GM23338 (cell line): Measurements from ENCODE around the gene CSN3. TPM values are rescaled to one million over a fixed set of nuclear protein-coding genes. Genes with fewer than 3 reads are reported as not detected.

Experiments used
- ATAC-seq: fragments of 200-7000 bp; cut with Tn5 transposase; 3 replicates; pipeline ENCODE4 v1.9.1; 2020
- DNase-seq: peaks from one replicate; pipeline ENCODE4 v3.0.0-alpha.2; 2015; ENCODE audit warnings: low spot score
- H2AFZ ChIP-seq: fragments of 200-600 bp; sonication (generic); 2 replicates; pipeline ENCODE4 v1.8.0; 2016; ENCODE audit warnings: antibody characterized with exemption, mild to moderate bottlenecking, moderate library complexity
- H3F3A ChIP-seq: fragments of 200-600 bp; sonication (generic); replicated peaks from 2 replicates; pipeline ENCODE4 v1.8.0; 2017; ENCODE audit warnings: antibody characterized with exemption, mixed run types, low read depth
- H3K27ac ChIP-seq: fragments of 200-600 bp; sonication (generic); 2 replicates; pipeline ENCODE4 v1.6.1; 2016; ENCODE audit warnings: low read depth
- H3K27me3 ChIP-seq: fragments of 200-600 bp; sonication (generic); 2 replicates; pipeline ENCODE4 v1.8.0; 2016; ENCODE audit warnings: mild to moderate bottlenecking, mixed run types, moderate library complexity; ENCODE audit not compliant: insufficient read depth
- H3K36me3 ChIP-seq: fragments of 200-600 bp; sonication (generic); 2 replicates; pipeline ENCODE4 v1.8.0; 2016; ENCODE audit warnings: mild to moderate bottlenecking; ENCODE audit not compliant: insufficient read depth
- H3K4me1 ChIP-seq: fragments of 200-600 bp; sonication (generic); 2 replicates; pipeline ENCODE4 v1.8.0; 2016; ENCODE audit warnings: mild to moderate bottlenecking, moderate library complexity; ENCODE audit not compliant: insufficient read depth
- H3K4me2 ChIP-seq: fragments of 200-600 bp; sonication (generic); 2 replicates; pipeline ENCODE4 v1.7.1; 2017; ENCODE audit warnings: mixed run types
- H3K4me3 ChIP-seq: fragments of 200-600 bp; sonication (generic); 2 replicates; pipeline ENCODE4 v1.6.1; 2016; ENCODE audit warnings: mixed run types
- H3K79me2 ChIP-seq: fragments of 200-600 bp; sonication (generic); replicated peaks from 2 replicates; pipeline ENCODE4 v1.8.0; 2017; ENCODE audit warnings: mild to moderate bottlenecking; ENCODE audit not compliant: insufficient read depth
- H3K9me2 ChIP-seq: fragments of 200-600 bp; sonication (generic); 2 replicates; pipeline ENCODE4 v1.8.0; 2017; ENCODE audit not compliant: insufficient read depth
- H4K20me1 ChIP-seq: fragments of 200-600 bp; sonication (generic); replicated peaks from 2 replicates; pipeline ENCODE4 v1.8.0; 2017; ENCODE audit warnings: mild to moderate bottlenecking; ENCODE audit not compliant: insufficient read depth
- H3K27ac Mint-ChIP-seq: 2 replicates; pipeline ENCODE4 v1.8.0; 2020; ENCODE audit warnings: inconsistent platforms, mild to moderate bottlenecking, moderate library complexity, mixed read lengths
- H3K27me3 Mint-ChIP-seq: 3 replicates; pipeline ENCODE4 v1.8.0; 2022; ENCODE audit warnings: low read depth, mild to moderate bottlenecking, moderate library complexity, mixed read lengths, inconsistent platforms; ENCODE audit not compliant: insufficient read depth, poor library complexity
- H3K36me3 Mint-ChIP-seq: 3 replicates; pipeline ENCODE4 v1.8.0; 2021; ENCODE audit warnings: low read depth, mild to moderate bottlenecking, inconsistent platforms, moderate library complexity, mixed read lengths
- H3K4me1 Mint-ChIP-seq: 3 replicates; pipeline ENCODE4 v1.8.0; 2020; ENCODE audit warnings: mild to moderate bottlenecking, inconsistent platforms, mixed read lengths
- H3K4me3 Mint-ChIP-seq: 3 replicates; pipeline ENCODE4 v1.8.0; 2021; ENCODE audit warnings: moderate library complexity, mild to moderate bottlenecking, inconsistent platforms, mixed read lengths
- H3K9me3 Mint-ChIP-seq: 3 replicates; pipeline ENCODE4 v1.8.0; 2020; ENCODE audit warnings: moderate library complexity, mild to moderate bottlenecking, inconsistent platforms, mixed read lengths
- CREB1 ChIP-seq: fragments of 250-450 bp; sonication (Bioruptor Pico); IDR thresholded peaks from 2 replicates; pipeline ENCODE4 v1.5.0; 2020; ENCODE audit warnings: low read depth, mild to moderate bottlenecking, moderate library complexity
- EZH2 ChIP-seq: fragments of 200-600 bp; sonication (generic); IDR thresholded peaks from one replicate; pipeline ENCODE4 v1.8.0; 2017; ENCODE audit warnings: antibody characterized with exemption, mild to moderate bottlenecking, low read depth; ENCODE audit not compliant: unreplicated experiment
- EZH2phosphoT487 ChIP-seq: fragments of 200-600 bp; sonication (generic); IDR thresholded peaks from one replicate; pipeline ENCODE4 v1.8.1; 2018; ENCODE audit warnings: antibody characterized with exemption; ENCODE audit not compliant: unreplicated experiment
- JUNB ChIP-seq: IDR thresholded peaks from one replicate; pipeline ENCODE4 v1.6.1; 2016; ENCODE audit warnings: antibody characterized with exemption; ENCODE audit not compliant: unreplicated experiment
- NANOG ChIP-seq: IDR thresholded peaks from 2 replicates; pipeline ENCODE4 v1.6.1; 2016; ENCODE audit warnings: antibody characterized with exemption, borderline replicate concordance
- STAT1 ChIP-seq: IDR thresholded peaks from one replicate; pipeline ENCODE4 v1.6.1; 2016; ENCODE audit warnings: antibody characterized with exemption; ENCODE audit not compliant: unreplicated experiment
- ZNF114 ChIP-seq: fragments of 250-450 bp; sonication (Bioruptor Pico); IDR thresholded peaks from 2 replicates; pipeline ENCODE4 v1.5.0; 2020; ENCODE audit warnings: mild to moderate bottlenecking, moderate library complexity
- polyA plus RNA-seq: library from polyadenylated mRNA; unstranded; fragments of >200 nt; fragmentation: Nextera tagmentation; extraction: Ambion mirVana; gene quantifications from 2 replicates; pipeline ENCODE4 v1.2.1, GENCODE V29; 2016
- total RNA-seq: library from RNA; depleted of rRNA; stranded (reverse); fragments of >200 nt; shearing (Covaris generic); gene quantifications from 2 replicates; pipeline ENCODE4 v1.2.3, GENCODE V29; 2014
- TF ChIP-seq, protein P1 (sequence below), 2 experiments: fragments of 200-600 bp in 1 of 2; sonication (generic) in 1 of 2; conservative IDR thresholded peaks; 2 replicates each; pipeline versions ENCODE4 v1.5.1 to v1.6.1; 2016 to 2017; ENCODE audit warnings: antibody characterized with exemption in 2 of 2, low read depth in 2 of 2, mild to moderate bottlenecking in 2 of 2, moderate library complexity in 1 of 2
- TF ChIP-seq, protein P2 (sequence below): IDR thresholded peaks from one replicate; pipeline ENCODE4 v1.6.1; 2018; ENCODE audit warnings: antibody characterized with exemption; ENCODE audit not compliant: unreplicated experiment

Gene CSN3
- total and polyA plus RNA-seq, 2 experiments from 2014 or later = not detected

DNA sequence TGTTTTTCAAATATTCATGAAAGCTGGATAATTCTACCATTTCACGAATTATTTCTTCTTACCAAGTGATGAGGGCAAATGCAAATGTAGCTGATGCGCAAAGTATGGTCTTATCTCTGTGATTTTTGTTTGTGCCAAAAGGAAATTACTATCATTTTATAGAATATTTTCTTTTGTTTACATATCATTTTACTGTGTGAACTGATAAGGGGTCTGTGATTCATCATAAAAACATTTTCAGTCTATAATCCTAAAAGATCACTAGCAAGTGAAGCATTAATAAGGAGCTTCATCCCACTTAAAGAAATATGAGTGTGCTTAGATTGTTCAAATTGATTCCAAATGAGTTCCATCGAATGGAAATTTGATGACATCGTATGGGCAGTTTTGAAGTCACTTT lies 694 bp downstream of the CSN3 start (continued):
- TF ChIP-seq, protein P1, sequence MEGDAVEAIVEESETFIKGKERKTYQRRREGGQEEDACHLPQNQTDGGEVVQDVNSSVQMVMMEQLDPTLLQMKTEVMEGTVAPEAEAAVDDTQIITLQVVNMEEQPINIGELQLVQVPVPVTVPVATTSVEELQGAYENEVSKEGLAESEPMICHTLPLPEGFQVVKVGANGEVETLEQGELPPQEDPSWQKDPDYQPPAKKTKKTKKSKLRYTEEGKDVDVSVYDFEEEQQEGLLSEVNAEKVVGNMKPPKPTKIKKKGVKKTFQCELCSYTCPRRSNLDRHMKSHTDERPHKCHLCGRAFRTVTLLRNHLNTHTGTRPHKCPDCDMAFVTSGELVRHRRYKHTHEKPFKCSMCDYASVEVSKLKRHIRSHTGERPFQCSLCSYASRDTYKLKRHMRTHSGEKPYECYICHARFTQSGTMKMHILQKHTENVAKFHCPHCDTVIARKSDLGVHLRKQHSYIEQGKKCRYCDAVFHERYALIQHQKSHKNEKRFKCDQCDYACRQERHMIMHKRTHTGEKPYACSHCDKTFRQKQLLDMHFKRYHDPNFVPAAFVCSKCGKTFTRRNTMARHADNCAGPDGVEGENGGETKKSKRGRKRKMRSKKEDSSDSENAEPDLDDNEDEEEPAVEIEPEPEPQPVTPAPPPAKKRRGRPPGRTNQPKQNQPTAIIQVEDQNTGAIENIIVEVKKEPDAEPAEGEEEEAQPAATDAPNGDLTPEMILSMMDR (conservative IDR thresholded peaks at IDR 0.05; ENCODE audit: low read depth in 2 of 2) = no peak
- TF ChIP-seq ZNF114 (CRISPR knock-in tag) (no peak), JUNB (no peak), NANOG (no peak), EZH2 (no peak), EZH2phosphoT487 (no peak), STAT1 (no peak), CREB1 (CRISPR knock-in tag) (no peak)
- TF ChIP-seq, protein P2, sequence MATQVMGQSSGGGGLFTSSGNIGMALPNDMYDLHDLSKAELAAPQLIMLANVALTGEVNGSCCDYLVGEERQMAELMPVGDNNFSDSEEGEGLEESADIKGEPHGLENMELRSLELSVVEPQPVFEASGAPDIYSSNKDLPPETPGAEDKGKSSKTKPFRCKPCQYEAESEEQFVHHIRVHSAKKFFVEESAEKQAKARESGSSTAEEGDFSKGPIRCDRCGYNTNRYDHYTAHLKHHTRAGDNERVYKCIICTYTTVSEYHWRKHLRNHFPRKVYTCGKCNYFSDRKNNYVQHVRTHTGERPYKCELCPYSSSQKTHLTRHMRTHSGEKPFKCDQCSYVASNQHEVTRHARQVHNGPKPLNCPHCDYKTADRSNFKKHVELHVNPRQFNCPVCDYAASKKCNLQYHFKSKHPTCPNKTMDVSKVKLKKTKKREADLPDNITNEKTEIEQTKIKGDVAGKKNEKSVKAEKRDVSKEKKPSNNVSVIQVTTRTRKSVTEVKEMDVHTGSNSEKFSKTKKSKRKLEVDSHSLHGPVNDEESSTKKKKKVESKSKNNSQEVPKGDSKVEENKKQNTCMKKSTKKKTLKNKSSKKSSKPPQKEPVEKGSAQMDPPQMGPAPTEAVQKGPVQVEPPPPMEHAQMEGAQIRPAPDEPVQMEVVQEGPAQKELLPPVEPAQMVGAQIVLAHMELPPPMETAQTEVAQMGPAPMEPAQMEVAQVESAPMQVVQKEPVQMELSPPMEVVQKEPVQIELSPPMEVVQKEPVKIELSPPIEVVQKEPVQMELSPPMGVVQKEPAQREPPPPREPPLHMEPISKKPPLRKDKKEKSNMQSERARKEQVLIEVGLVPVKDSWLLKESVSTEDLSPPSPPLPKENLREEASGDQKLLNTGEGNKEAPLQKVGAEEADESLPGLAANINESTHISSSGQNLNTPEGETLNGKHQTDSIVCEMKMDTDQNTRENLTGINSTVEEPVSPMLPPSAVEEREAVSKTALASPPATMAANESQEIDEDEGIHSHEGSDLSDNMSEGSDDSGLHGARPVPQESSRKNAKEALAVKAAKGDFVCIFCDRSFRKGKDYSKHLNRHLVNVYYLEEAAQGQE = no peak

DNA sequence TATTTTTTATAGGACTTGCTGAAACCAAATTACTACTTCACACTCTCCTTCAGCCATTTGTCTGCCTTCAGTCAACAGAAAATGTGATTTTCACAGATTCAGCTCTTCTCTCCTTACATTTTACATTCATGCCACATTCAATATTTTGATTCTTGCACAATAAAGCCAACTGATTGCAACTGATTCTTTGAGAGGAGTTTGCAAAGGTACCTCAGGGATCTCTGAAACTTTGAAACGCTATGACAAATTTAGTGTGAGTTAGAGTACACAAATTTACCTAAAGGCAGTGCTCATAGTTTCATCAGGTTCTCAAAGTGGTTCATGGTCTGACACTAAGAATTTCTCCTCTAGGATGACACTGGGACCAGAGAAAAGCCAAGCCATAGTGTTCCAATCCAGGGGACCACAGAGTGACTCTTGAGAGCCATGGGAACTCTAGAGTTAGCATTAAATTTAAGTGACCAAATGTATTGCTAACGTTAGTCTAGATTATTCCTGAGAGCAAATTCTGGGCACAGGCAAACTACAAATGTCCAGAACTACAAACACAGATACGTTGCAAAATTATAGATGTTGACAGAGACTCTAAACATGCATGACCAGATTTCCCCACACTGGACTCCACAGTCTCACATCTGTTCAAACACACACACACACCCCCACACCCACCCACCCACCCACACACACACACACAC lies 9.0 kb downstream of the CSN3 start:
- Histone ChIP-seq H3K27me3 (no peaks in the 10 kb centered on the region), H3K36me3 (no peaks in the 10 kb centered on the region), H2AFZ (no peak overlapping the region), H4K20me1 (no peaks in the 10 kb centered on the region), H3F3A (no peaks in the 10 kb centered on the region), H3K27ac (no peak overlapping the region), H3K4me2 (no peak overlapping the region), H3K4me1 (no peaks in the 10 kb centered on the region), H3K9me2 (no peaks in the 10 kb centered on the region), H3K79me2 (no peaks in the 10 kb centered on the region), H3K4me3 (no peak overlapping the region)
- no peak overlapping the region for H3K27ac Mint-ChIP-seq
- no peak overlapping the region for H3K4me3 Mint-ChIP-seq
- H3K36me3 Mint-ChIP-seq = no peaks in the 10 kb centered on the region
- H3K9me3 Mint-ChIP-seq = no peaks in the 10 kb centered on the region
- no peaks in the 10 kb centered on the region for H3K4me1 Mint-ChIP-seq
- no peak for DNase-seq
- ATAC-seq = no peak
- H3K27me3 Mint-ChIP-seq = no peaks in the 10 kb centered on the region
- TF ChIP-seq, protein P2 = no peak
- TF ChIP-seq CREB1 (CRISPR knock-in tag) (no peak), EZH2phosphoT487 (no peak), EZH2 (no peak), ZNF114 (CRISPR knock-in tag) (no peak), STAT1 (no peak)
- TF ChIP-seq, protein P1 (conservative IDR thresholded peaks at IDR 0.05; ENCODE audit: low read depth in 2 of 2) = no peak
